Activated naive CD8-positive, alpha-beta T cell (primary cell): Measurements from ENCODE around the gene MAGEH1.
"Not testable (repeated sequence)": the region's sequence is repeated elsewhere in the genome, so short reads cannot be mapped to it uniquely, and the experiment has no call there.

Experiments used
- H3K27ac Mint-ChIP-seq: one replicate; pipeline ENCODE4 v1.8.0; 2021; ENCODE audit warnings: mixed read lengths
- H3K27me3 Mint-ChIP-seq: one replicate; pipeline ENCODE4 v1.8.0; 2021; ENCODE audit warnings: mixed read lengths
- H3K36me3 Mint-ChIP-seq: one replicate; pipeline ENCODE4 v1.8.0; 2021; ENCODE audit warnings: mixed read lengths
- H3K4me1 Mint-ChIP-seq: one replicate; pipeline ENCODE4 v1.8.0; 2021; ENCODE audit warnings: low read depth, mixed read lengths
- H3K4me3 Mint-ChIP-seq: one replicate; pipeline ENCODE4 v1.8.0; 2021; ENCODE audit warnings: mild to moderate bottlenecking, mixed read lengths
- H3K9me3 Mint-ChIP-seq: one replicate; pipeline ENCODE4 v1.8.0; 2021; ENCODE audit warnings: low read depth, mixed read lengths

The MAGEH1 gene

GRCh38 chrX:55451990-55452832, at the start of gene MAGEH1:
TSS of gene MAGEH1 (plus strand) at chrX:55452127. CDS start at chrX:55452375, 248 bp downstream.
- Mint-ChIP-seq H3K4me1 (peaks cover 14% of the 10 kb centered on the region), H3K4me3 (peak within 1 kb of the TSS; percentile 96), H3K9me3 (no peaks in the 10 kb centered on the region), H3K36me3 (no peaks in the 10 kb centered on the region), H3K27me3 (no peaks in the 10 kb centered on the region), H3K27ac (peak within 1 kb of the TSS; percentile 90)

GRCh38 chrX:55427079-55427478, 24.8 kb upstream of the MAGEH1 start:
- H3K4me3 Mint-ChIP-seq, H3K27ac Mint-ChIP-seq, H3K27me3 Mint-ChIP-seq, H3K9me3 Mint-ChIP-seq, H3K36me3 Mint-ChIP-seq, H3K4me1 Mint-ChIP-seq: not testable (repeated sequence)

DNA sequence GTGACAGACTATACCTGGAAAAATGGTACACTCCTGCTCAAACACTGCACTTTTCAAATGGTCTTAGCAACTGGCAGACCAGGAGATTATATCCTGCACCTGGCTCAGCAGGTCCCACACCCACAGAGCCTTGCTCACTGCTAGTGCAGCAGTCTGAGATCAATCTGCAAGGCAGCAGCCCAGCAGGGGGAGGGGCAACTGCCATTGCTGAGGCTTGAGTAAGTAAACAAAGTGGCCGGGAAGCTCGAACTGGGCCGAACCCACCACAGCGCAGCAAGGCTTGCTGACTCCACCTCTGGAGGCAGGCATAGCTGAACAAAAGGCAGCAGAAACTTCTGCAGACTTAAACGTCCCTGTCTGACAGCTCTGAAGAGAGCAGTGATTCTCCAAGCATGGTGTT, 8.5 kb upstream of the MAGEH1 start:
- not testable (repeated sequence) for H3K4me3 Mint-ChIP-seq, H3K9me3 Mint-ChIP-seq, H3K4me1 Mint-ChIP-seq, H3K27me3 Mint-ChIP-seq, H3K36me3 Mint-ChIP-seq, H3K27ac Mint-ChIP-seq

- Mint-ChIP-seq H3K27ac (peak overlapping the region; percentile 58), H3K9me3 (no peaks in the 10 kb centered on the region), H3K36me3 (no peaks in the 10 kb centered on the region), H3K4me3 (peak overlapping the region; percentile 10), H3K4me1 (peaks cover 14% of the 10 kb centered on the region), H3K27me3 (no peaks in the 10 kb centered on the region)
These were observed 1.7 kb upstream of the MAGEH1 start for GRCh38 chrX:55450259-55450658.

DNA sequence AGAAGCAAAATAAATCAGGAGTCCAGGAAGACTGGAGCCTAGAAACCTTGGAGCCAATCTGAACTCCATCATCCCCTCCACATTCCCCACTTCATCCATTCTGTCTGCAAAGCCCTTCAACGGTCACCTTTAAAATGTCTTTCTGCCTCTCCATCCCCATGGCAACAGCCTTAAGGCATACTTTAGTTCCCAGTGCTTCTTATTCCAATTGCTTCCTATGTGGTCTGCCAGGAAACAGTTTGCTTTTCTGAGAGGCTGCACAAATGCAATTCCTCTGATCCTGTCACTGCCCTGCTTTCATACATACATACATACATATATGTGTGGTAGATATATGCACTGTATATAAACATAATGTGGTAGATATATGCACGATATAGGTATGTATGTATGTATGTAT, 786 bp upstream of the MAGEH1 start:
- Mint-ChIP-seq H3K9me3 (no peaks in the 10 kb centered on the region), H3K4me3 (peak overlapping the region; percentile 96), H3K4me1 (peaks cover 14% of the 10 kb centered on the region), H3K36me3 (no peaks in the 10 kb centered on the region), H3K27ac (peak overlapping the region; percentile 90), H3K27me3 (no peaks in the 10 kb centered on the region)

DNA sequence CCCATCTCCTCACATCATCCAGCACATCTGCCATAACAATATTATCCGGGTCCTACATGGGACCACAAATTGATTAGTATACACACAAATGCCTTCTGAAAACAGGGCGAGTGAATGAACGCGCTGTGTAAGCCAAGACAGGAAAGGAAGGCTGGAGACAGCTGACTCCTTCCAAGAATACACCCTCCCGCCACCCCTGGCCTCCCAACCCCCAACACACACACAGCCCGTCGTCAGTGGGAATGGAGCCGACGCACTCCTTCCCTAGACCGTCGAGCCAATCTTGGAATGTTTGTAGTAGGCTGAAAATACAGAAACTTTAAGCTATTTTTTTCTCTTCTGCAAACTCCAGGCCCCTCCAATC, 319 bp upstream of the MAGEH1 start:
- Mint-ChIP-seq H3K36me3 (no peaks in the 10 kb centered on the region), H3K4me3 (peak overlapping the region; percentile 96), H3K27ac (peak overlapping the region; percentile 90), H3K27me3 (no peaks in the 10 kb centered on the region), H3K9me3 (no peaks in the 10 kb centered on the region), H3K4me1 (peaks cover 14% of the 10 kb centered on the region)

GRCh38 chrX:55452833-55453124, 852 bp downstream of the MAGEH1 start:
- peaks cover 14% of the 10 kb centered on the region for H3K4me1 Mint-ChIP-seq
- H3K27ac Mint-ChIP-seq = peak overlapping the region; percentile 90
- H3K36me3 Mint-ChIP-seq = no peaks in the 10 kb centered on the region
- no peaks in the 10 kb centered on the region for H3K27me3 Mint-ChIP-seq
- H3K4me3 Mint-ChIP-seq = peak overlapping the region; percentile 96
- no peaks in the 10 kb centered on the region for H3K9me3 Mint-ChIP-seq

DNA sequence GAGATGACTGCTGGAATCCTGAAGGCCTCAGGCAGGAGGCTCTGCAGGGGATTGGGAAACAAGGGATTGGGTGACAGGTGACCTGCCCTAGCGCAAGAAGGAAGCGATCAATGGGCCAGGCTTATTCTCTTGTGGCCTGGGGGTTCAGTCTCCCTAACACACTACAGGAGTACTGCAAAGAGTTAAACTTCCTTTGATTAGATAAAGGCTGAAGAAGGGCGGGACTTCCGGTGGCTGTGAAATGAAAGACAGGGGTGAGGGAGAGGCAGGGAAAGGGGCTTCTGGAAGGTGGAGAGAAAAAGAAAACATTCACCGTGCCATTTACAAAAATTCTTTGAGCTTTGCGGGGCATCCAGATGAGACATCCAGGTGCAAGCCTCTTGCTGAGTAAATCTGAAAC, 3.8 kb downstream of the MAGEH1 start:
- H3K27ac Mint-ChIP-seq, H3K27me3 Mint-ChIP-seq, H3K9me3 Mint-ChIP-seq, H3K4me3 Mint-ChIP-seq, H3K36me3 Mint-ChIP-seq: not testable (repeated sequence)
- peaks cover 11% of the 10 kb centered on the region for H3K4me1 Mint-ChIP-seq

- not testable (repeated sequence) for H3K27ac Mint-ChIP-seq, H3K9me3 Mint-ChIP-seq, H3K4me3 Mint-ChIP-seq, H3K36me3 Mint-ChIP-seq, H3K4me1 Mint-ChIP-seq, H3K27me3 Mint-ChIP-seq
These were observed 7.5 kb downstream of the MAGEH1 start for GRCh38 chrX:55459426-55459825.

DNA sequence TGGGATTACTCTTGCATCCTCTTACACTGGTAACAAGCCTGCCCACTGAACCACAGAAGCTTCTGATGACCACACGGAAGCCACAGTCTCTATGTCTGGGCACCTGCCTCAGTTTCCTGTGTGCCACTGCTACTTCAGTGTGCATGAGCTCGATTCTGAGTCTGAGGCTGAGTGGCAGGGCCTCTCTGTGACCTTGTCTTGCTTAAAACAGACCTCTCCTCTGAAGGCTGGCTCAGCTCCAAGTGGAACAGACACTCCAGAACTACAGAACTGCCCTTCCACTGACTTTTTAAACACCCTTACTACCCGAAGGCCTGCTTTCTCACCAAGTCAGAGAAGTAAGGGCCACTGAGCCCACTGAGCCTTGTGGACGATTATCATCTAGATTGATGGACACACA, 8.0 kb downstream of the MAGEH1 start:
- not testable (repeated sequence) for H3K9me3 Mint-ChIP-seq, H3K36me3 Mint-ChIP-seq, H3K4me3 Mint-ChIP-seq, H3K27me3 Mint-ChIP-seq, H3K27ac Mint-ChIP-seq, H3K4me1 Mint-ChIP-seq

DNA sequence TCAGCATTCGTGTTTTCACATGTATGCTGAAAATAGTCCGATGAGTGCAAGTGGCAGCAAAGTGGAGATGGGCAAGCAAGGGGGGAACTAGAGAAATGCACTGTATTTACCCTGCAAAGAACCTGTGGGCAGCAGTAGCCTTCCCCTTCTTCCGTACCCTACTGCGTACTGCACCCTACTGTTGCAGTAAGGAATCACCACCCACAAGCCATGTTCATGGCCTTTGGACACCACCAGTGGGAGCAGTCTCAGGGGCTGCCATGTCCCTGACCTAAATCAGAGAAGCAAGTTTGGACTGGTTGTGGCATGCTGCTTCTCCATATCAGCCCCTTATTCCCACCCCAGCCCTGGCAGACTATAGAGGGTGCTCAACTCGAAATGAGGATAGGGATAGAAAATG, 12.1 kb downstream of the MAGEH1 start:
- H3K27me3 Mint-ChIP-seq, H3K4me3 Mint-ChIP-seq, H3K36me3 Mint-ChIP-seq, H3K4me1 Mint-ChIP-seq, H3K27ac Mint-ChIP-seq, H3K9me3 Mint-ChIP-seq: not testable (repeated sequence)

- not testable (repeated sequence) for H3K27me3 Mint-ChIP-seq, H3K4me3 Mint-ChIP-seq, H3K36me3 Mint-ChIP-seq, H3K27ac Mint-ChIP-seq, H3K4me1 Mint-ChIP-seq, H3K9me3 Mint-ChIP-seq
These were observed 13.2 kb downstream of the MAGEH1 start for GRCh38 chrX:55465108-55465507.

DNA sequence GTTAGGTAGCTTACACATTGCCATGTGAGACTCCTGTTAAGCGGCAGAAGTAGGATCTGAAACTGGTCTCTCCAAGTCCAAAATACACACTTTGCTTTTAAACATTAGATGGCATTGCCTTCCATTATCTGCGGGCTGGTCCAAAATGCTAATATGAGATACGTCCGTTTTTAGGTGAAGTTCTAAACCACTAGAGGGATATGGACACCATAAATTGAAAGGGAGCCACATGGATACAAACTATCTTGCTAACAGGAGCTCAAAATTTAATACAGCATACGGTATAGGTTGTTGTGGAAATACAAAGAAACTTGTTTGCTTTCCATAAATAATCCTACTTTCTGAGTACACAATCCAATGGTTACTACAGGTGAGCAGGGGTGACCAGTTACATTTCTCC, 13.9 kb downstream of the MAGEH1 start:
- H3K4me3 Mint-ChIP-seq, H3K4me1 Mint-ChIP-seq, H3K27ac Mint-ChIP-seq, H3K36me3 Mint-ChIP-seq, H3K27me3 Mint-ChIP-seq, H3K9me3 Mint-ChIP-seq: not testable (repeated sequence)

DNA sequence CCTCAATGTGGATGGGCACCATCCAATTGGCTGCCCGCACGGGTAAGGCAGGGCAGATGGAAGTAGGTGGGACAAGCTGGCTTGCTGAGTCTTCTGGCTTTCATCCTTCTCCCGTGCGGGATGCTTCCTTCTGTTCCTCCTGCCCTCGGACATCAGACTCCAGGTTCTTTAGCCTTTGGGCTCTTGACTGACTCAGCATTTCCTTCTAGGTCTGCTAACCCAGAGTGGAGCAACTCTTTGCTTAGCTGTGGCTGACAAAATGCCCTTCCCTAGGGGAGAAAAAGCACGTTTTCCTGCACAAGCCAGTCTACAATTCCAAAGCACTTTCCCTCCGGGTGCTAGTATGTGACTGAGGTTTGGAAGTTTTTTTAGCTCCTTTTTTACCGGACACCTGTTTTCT, 28.0 kb downstream of the MAGEH1 start:
- not testable (repeated sequence) for H3K36me3 Mint-ChIP-seq, H3K9me3 Mint-ChIP-seq, H3K4me3 Mint-ChIP-seq, H3K27me3 Mint-ChIP-seq, H3K4me1 Mint-ChIP-seq, H3K27ac Mint-ChIP-seq

- Mint-ChIP-seq H3K9me3 (no peaks in the 10 kb centered on the region), H3K27me3 (no peaks in the 10 kb centered on the region), H3K4me1 (no peaks in the 10 kb centered on the region), H3K4me3 (no peak overlapping the region), H3K36me3 (no peaks in the 10 kb centered on the region), H3K27ac (no peak overlapping the region)
These were observed 28.6 kb downstream of the MAGEH1 start for GRCh38 chrX:55480390-55481062.

DNA sequence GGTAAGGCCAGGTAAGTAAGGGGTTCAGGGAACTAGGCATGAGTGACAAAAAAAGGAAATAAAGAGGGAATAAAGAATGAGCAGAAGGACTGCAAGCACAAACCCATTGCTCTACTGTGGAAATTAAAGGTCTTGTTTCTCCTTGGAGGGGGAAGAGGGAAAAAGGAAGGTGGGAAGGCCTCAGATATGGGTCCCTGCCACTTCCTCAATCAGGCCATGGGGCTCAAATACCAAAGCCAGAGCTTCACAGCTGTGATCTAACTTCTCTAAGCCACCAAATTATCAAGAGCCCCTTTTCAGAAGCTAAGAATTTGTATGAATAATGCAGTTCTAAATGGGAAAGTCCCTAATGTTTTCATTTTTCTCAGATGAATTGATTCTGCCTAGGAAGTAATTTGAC, 33.0 kb downstream of the MAGEH1 start:
- no peak overlapping the region for H3K27ac Mint-ChIP-seq
- H3K9me3 Mint-ChIP-seq = no peaks in the 10 kb centered on the region
- no peaks in the 10 kb centered on the region for H3K27me3 Mint-ChIP-seq
- peaks cover 8% of the 10 kb centered on the region for H3K4me1 Mint-ChIP-seq
- no peak overlapping the region for H3K4me3 Mint-ChIP-seq
- no peaks in the 10 kb centered on the region for H3K36me3 Mint-ChIP-seq
